Peyer's patch (tissue), 4 donors: Measurements from ENCODE around the gene SCGB1D2. TPM values are rescaled to one million over a fixed set of nuclear protein-coding genes. Genes with fewer than 3 reads are reported as not detected.

ENCODE experiments used
- DNase-seq, 3 donors: peaks; one replicate each; pipeline ENCODE4 v3.0.0-alpha.2; 2017 to 2019
- H3K27ac ChIP-seq, 4 donors: fragments of 200-600 bp; sonication (generic); one replicate each; pipeline ENCODE4 v1.5.1; 2016 to 2019
- H3K27me3 ChIP-seq, 2 donors: fragments of 200-600 bp; sonication (generic); one replicate each; pipeline ENCODE4 v1.5.1; 2019
- H3K36me3 ChIP-seq, 3 donors: fragments of 200-600 bp; sonication (generic); one replicate each; pipeline ENCODE4 v1.5.1; 2016 to 2019
- H3K4me1 ChIP-seq, 4 donors: fragments of 200-600 bp; sonication (generic); one replicate each; pipeline ENCODE4 v1.5.1; 2016 to 2019
- H3K4me3 ChIP-seq, 4 donors: fragments of 200-600 bp; sonication (generic); 1 replicate in 3 of 4; 2 replicates in 1 of 4; pipeline ENCODE4 v1.5.1; 2016 to 2019; ENCODE audit warnings: mild to moderate bottlenecking in 1 of 4
- H3K9me3 ChIP-seq, 4 donors: fragments of 200-600 bp; sonication (generic); one replicate each; pipeline ENCODE4 v1.5.1; 2016 to 2019; ENCODE audit warnings: mild to moderate bottlenecking in 1 of 4
- CTCF ChIP-seq, 6 experiments: fragments of 450-650 bp in 4 of 6; fragments of 200-600 bp in 2 of 6; sonication (generic) in 1 of 6; IDR thresholded peaks; one replicate each; pipeline ENCODE4 v1.5.1; 2017 to 2019; ENCODE audit warnings: antibody characterized with exemption in 6 of 6, mild to moderate bottlenecking in 3 of 6, moderate library complexity in 1 of 6
- POLR2A ChIP-seq, 2 donors: fragments of 450-650 bp; IDR thresholded peaks; one replicate each; pipeline ENCODE4 v1.5.1; 2017; ENCODE audit warnings: antibody characterized with exemption in 2 of 2, mild to moderate bottlenecking in 2 of 2, moderate library complexity in 2 of 2
- total RNA-seq, 4 donors: library from RNA; depleted of rRNA; stranded (reverse); fragments of >200 nt; gene quantifications; one replicate each; pipeline ENCODE4 v1.1.0, GENCODE V29; 2016

The SCGB1D2 gene
- total RNA-seq, 4 donors from 2014 or later: not detected

GRCh38 chr11:62273284-62273683 is 31.2 kb downstream of the SCGB1D2 start:
- DNase-seq: no peak
- Histone ChIP-seq H3K4me1 (no peaks in the 10 kb centered on the region), H3K27ac (no peak overlapping the region), H3K4me3 (no peak overlapping the region), H3K36me3 (no peaks in the 10 kb centered on the region), H3K9me3 (no peaks in the 10 kb centered on the region), H3K27me3 (no peaks in the 10 kb centered on the region)
- TF ChIP-seq CTCF (IDR thresholded peaks at IDR 0.05) (no peak), POLR2A (IDR thresholded peaks at IDR 0.05) (no peak)

GRCh38 chr11:62273789-62274275 is 31.8 kb downstream of the SCGB1D2 start:
- no peak overlapping the region for H3K4me3 ChIP-seq
- H3K4me1 ChIP-seq: no peaks in the 10 kb centered on the region
- no peak overlapping the region for H3K27ac ChIP-seq
- no peaks in the 10 kb centered on the region for H3K27me3 ChIP-seq
- TF ChIP-seq POLR2A (IDR thresholded peaks at IDR 0.05): no peak
- no peak for TF ChIP-seq CTCF (IDR thresholded peaks at IDR 0.05)
- H3K9me3 ChIP-seq: no peaks in the 10 kb centered on the region
- H3K36me3 ChIP-seq: no peaks in the 10 kb centered on the region
- DNase-seq: no peak

GRCh38 chr11:62280452-62280851 is 38.4 kb downstream of the SCGB1D2 start:
- DNase-seq: no peak
- H3K27ac ChIP-seq: no peak overlapping the region
- no peaks in the 10 kb centered on the region for H3K4me1 ChIP-seq
- H3K4me3 ChIP-seq: no peak overlapping the region
- H3K36me3 ChIP-seq: no peaks in the 10 kb centered on the region
- H3K9me3 ChIP-seq: no peaks in the 10 kb centered on the region
- TF ChIP-seq CTCF (IDR thresholded peaks at IDR 0.05) (no peak), POLR2A (IDR thresholded peaks at IDR 0.05) (no peak)
- no peaks in the 10 kb centered on the region for H3K27me3 ChIP-seq

Other genes starting within 250 kb of the SCGB1D2 start
- 100 to 1,000 TPM in 1 of 4 donors, 10 to 100 TPM in 3; 21.4 to 120 (median 31.4) TPM for gene INCENP, start 118.2 kb upstream of the SCGB1D2 start, total RNA-seq
- gene SCGB1D1, start 52.0 kb upstream of the SCGB1D2 start, total RNA-seq: not detected
- 1 to 10 TPM in 1 of 4 donors, not detected in 3; 4.4 TPM for gene SCGB2A1, start 33.6 kb upstream of the SCGB1D2 start, total RNA-seq
- gene SCGB2A2, start 27.9 kb downstream of the SCGB1D2 start, total RNA-seq: not detected
- not detected for gene SCGB1D4, start 56.8 kb downstream of the SCGB1D2 start, total RNA-seq
- gene ASRGL1, start 95.2 kb downstream of the SCGB1D2 start, total RNA-seq: 10 to 100 TPM; 26.0 to 57.8 (median 29.8) TPM
- not detected for gene SCGB1A1, start 176.8 kb downstream of the SCGB1D2 start, total RNA-seq